GM18526 (cell line): ENCODE results near the gene ABHD10.

Experiments used
- POLR2A ChIP-seq: IDR thresholded peaks from 3 replicates; pipeline ENCODE4 v1.6.1; 2011; ENCODE audit not compliant: insufficient read length; ENCODE audit errors: extremely low read depth

ABHD10 gene

GRCh38 chr3:112027142-112027541 is 48.3 kb downstream of the ABHD10 start:
- TF ChIP-seq POLR2A: no peak

- TF ChIP-seq POLR2A: no peak
These were observed 49.0 kb downstream of the ABHD10 start for GRCh38 chr3:112027826-112028225.

GRCh38 chr3:112030901-112031300 is 52.1 kb downstream of the ABHD10 start:
- no peak for TF ChIP-seq POLR2A

- no peak for TF ChIP-seq POLR2A
These were observed 53.4 kb downstream of the ABHD10 start for GRCh38 chr3:112032098-112032731.

- no peak for TF ChIP-seq POLR2A
These were observed 55.6 kb downstream of the ABHD10 start, which contains the start of gene TMPRSS7 for GRCh38 chr3:112034436-112034835. TSS of gene TMPRSS7 (plus strand) at chr3:112034736. CDS start at chr3:112034846, 110 bp downstream.

- TF ChIP-seq POLR2A: no peak
These were observed 56.4 kb downstream of the ABHD10 start for GRCh38 chr3:112035241-112035640.

- no peak for TF ChIP-seq POLR2A
These were observed 60.0 kb downstream of the ABHD10 start for GRCh38 chr3:112038863-112039262.

- TF ChIP-seq POLR2A: no peak
These were observed 62.5 kb downstream of the ABHD10 start for GRCh38 chr3:112041321-112041720.

GRCh38 chr3:112042842-112043280 is 64.0 kb downstream of the ABHD10 start:
- no peak for TF ChIP-seq POLR2A
